Stomach (tissue), 9 donors: ENCODE data around the gene TIPARP. TPM values are rescaled to one million over a fixed set of nuclear protein-coding genes. Genes with fewer than 3 reads are reported as not detected.

Experiments
- DNase-seq, 2 donors: peaks; one replicate each; pipeline versions ENCODE4 v3.0.0 to v3.0.0-alpha.2; 2013 to 2019
- H3K27ac ChIP-seq, 5 donors: fragments of 200-600 bp in 4 of 5; sonication (generic) in 4 of 5; one replicate each; pipeline ENCODE4 v1.5.1; 2013 to 2019; ENCODE audit warnings: mild to moderate bottlenecking in 1 of 5, moderate library complexity in 1 of 5
- H3K27me3 ChIP-seq, 3 donors: fragments of 200-600 bp; sonication (generic); one replicate each; pipeline ENCODE4 v1.5.1; 2017 to 2019; ENCODE audit warnings: mixed run types in 1 of 3
- H3K36me3 ChIP-seq, 4 donors: fragments of 200-600 bp; sonication (generic); 1 replicate in 3 of 4; 2 replicates in 1 of 4; pipeline ENCODE4 v1.5.1; 2016 to 2019
- H3K4me1 ChIP-seq, 4 donors: fragments of 200-600 bp; sonication (generic); one replicate each; pipeline ENCODE4 v1.5.1; 2016 to 2019
- H3K4me3 ChIP-seq, 4 donors: fragments of 200-600 bp; sonication (generic) in 3 of 4; one replicate each; pipeline ENCODE4 v1.5.1; 2016 to 2019; ENCODE audit warnings: mild to moderate bottlenecking in 1 of 4
- H3K9me3 ChIP-seq, 4 donors: fragments of 200-600 bp; sonication (generic); one replicate each; pipeline ENCODE4 v1.5.1; 2016 to 2019
- CTCF ChIP-seq, 7 experiments: fragments of 450-650 bp in 4 of 7; fragments of 200-600 bp in 3 of 7; sonication (generic) in 3 of 7; IDR thresholded peaks; one replicate each; pipeline ENCODE4 v1.5.1; 2016 to 2019; ENCODE audit warnings: antibody characterized with exemption in 7 of 7, control low read depth in 2 of 7, mild to moderate bottlenecking in 1 of 7
- EP300 ChIP-seq: sonication (generic); formaldehyde crosslinking; IDR thresholded peaks from one replicate; pipeline ENCODE4 v1.6.1; 2017; ENCODE audit warnings: antibody characterized with exemption
- POLR2A ChIP-seq, 4 donors: fragments of 450-650 bp; IDR thresholded peaks; one replicate each; pipeline ENCODE4 v1.6.1; 2016; ENCODE audit warnings: antibody characterized with exemption in 4 of 4, control low read depth in 2 of 4, mild to moderate bottlenecking in 1 of 4, moderate library complexity in 1 of 4
- POLR2AphosphoS5 ChIP-seq, 3 donors: sonication (generic); formaldehyde crosslinking; IDR thresholded peaks; one replicate each; pipeline ENCODE4 v1.6.1; 2016; ENCODE audit warnings: antibody characterized with exemption in 3 of 3
- WGBS, 5 donors: extraction: QIAGEN DNeasy Blood & Tissue Kit in 3 of 5; methylation state at CpG; one replicate each; pipeline versions ENCODE4 v1.1.5 to v1.1.7; 2013 to 2018; 5-methylcytosine and 5-hydroxymethylcytosine counted together
- intact Hi-C: fragments of 100-400 bp; cut with DNase I; formaldehyde crosslinking; loops from one replicate; pipeline ENCODE4 v1.15.1; 2023; ENCODE audit warnings: low total_unique reads
- polyA plus RNA-seq, 3 donors: library from polyadenylated mRNA; stranded (reverse); fragments of 200-250 nt; gene quantifications; one replicate each; pipeline ENCODE4 v1.2.3, GENCODE V29; 2013
- total RNA-seq, 5 donors: library from RNA; depleted of rRNA; stranded (reverse); fragments of >200 nt; gene quantifications; one replicate each; pipeline versions ENCODE4 v1.1.0 to v1.2.3, GENCODE V29; 2014 to 2016
- donor health status: healthy with polysubstance abuse.
- donor health status: Bipolar disorder and iron deficiency.
- donor health status: healthy.

Gene TIPARP
- total and polyA plus RNA-seq, 8 donors: 7.2 to 73.4 (median 22.5) TPM

- WGBS, 5 donors: 30 to 55% (median 39%) methylated on average over 1 of the region's 1 CpG
- H3K4me3 ChIP-seq: no peak overlapping the region
- peaks cover 49 to 98% (median 74%) of the 10 kb centered on the region in 4 donors for H3K4me1 ChIP-seq
- H3K27me3 ChIP-seq: no peaks in the 10 kb centered on the region
- no peak for DNase-seq
- H3K36me3 ChIP-seq: peaks cover 0 to 35% (median 21%) of the 10 kb centered on the region in 4 donors
- H3K9me3 ChIP-seq: no peaks in the 10 kb centered on the region
- intact Hi-C loops: no loop called here
- TF ChIP-seq CTCF (IDR thresholded peaks at IDR 0.05): no peak
- TF ChIP-seq POLR2A (IDR thresholded peaks at IDR 0.05): no peak
- TF ChIP-seq EP300: no peak
- TF ChIP-seq POLR2AphosphoS5 (IDR thresholded peaks at IDR 0.05): no peak
- no peak overlapping the region for H3K27ac ChIP-seq
These were observed 8.1 kb downstream of the TIPARP start for GRCh38 chr3:156682501-156682900.

- peaks cover 49 to 98% (median 75%) of the 10 kb centered on the region in 4 donors for H3K4me1 ChIP-seq
- DNase-seq: no peak
- H3K4me3 ChIP-seq: no peak overlapping the region
- H3K27me3 ChIP-seq: no peaks in the 10 kb centered on the region
- peaks cover 0 to 32% (median 17%) of the 10 kb centered on the region in 4 donors for H3K36me3 ChIP-seq
- intact Hi-C loops: no loop called here
- no peak overlapping the region for H3K27ac ChIP-seq
- TF ChIP-seq POLR2AphosphoS5 (IDR thresholded peaks at IDR 0.05) (no peak), POLR2A (IDR thresholded peaks at IDR 0.05) (no peak), CTCF (IDR thresholded peaks at IDR 0.05) (no peak), EP300 (no peak)
- no peaks in the 10 kb centered on the region for H3K9me3 ChIP-seq
These were observed 8.6 kb downstream of the TIPARP start for GRCh38 chr3:156682963-156683362.

- WGBS, 5 donors: 44 to 66% (median 55%) methylated on average over 2 of the region's 2 CpGs
- intact Hi-C loops: no loop called here
- Histone ChIP-seq H3K27ac (peak overlapping the region in 3 of 5 donors; percentile 3 to 40 (median 23)), H3K27me3 (no peaks in the 10 kb centered on the region), H3K4me1 (peaks cover 50 to 98% (median 80%) of the 10 kb centered on the region in 4 donors), H3K4me3 (no peak overlapping the region), H3K36me3 (peaks cover 0 to 11% (median 0%) of the 10 kb centered on the region in 4 donors), H3K9me3 (no peaks in the 10 kb centered on the region)
- peak in 1 of 3 donors; percentile 9 for TF ChIP-seq POLR2AphosphoS5 (IDR thresholded peaks at IDR 0.05)
- TF ChIP-seq CTCF (IDR thresholded peaks at IDR 0.05): no peak
- TF ChIP-seq EP300: no peak
- DNase-seq: peak in 1 of 2 donors; percentile 40
These were observed 10.8 kb downstream of the TIPARP start for GRCh38 chr3:156685198-156685597.

GRCh38 chr3:156685752-156686151 lies 11.4 kb downstream of the TIPARP start:
- Histone ChIP-seq H3K4me3 (no peak overlapping the region), H3K4me1 (peaks cover 46 to 98% (median 80%) of the 10 kb centered on the region in 4 donors), H3K27ac (peak overlapping the region in 4 of 5 donors; percentile 3 to 49 (median 30)), H3K27me3 (no peaks in the 10 kb centered on the region), H3K9me3 (no peaks in the 10 kb centered on the region), H3K36me3 (peaks cover 0 to 5% (median 0%) of the 10 kb centered on the region in 4 donors)
- DNase-seq: no peak
- TF ChIP-seq POLR2AphosphoS5 (IDR thresholded peaks at IDR 0.05): no peak
- TF ChIP-seq POLR2A (IDR thresholded peaks at IDR 0.05): no peak
- no peak for TF ChIP-seq CTCF (IDR thresholded peaks at IDR 0.05)
- no peak for TF ChIP-seq EP300
- intact Hi-C loops: no loop called here
